ENCODE results near the gene ANKLE2.

DNA sequence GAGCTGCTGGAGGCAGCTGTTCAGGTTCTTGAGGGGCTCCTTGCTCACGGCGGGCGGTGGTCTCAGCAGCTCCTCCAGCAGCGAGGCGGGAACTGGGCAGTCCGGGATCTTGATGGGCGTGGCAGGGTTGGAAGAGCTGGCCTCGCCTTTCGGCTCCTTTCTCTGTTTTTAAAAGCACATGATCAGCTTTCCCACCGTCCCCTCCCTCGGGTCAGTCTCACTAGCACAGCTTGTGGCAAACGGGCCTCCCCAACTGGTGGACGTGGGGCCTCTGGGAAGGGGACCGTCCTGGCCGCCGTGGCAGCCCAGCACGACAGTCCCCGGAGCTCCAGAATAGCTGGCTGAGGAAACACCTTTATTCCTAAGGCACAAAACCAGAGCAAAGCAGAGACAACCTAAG lies 12.5 kb upstream of the ANKLE2 start:
- TF ChIP-seq ZFX (CRISPR knock-in tag; IDR thresholded peaks at IDR 0.05; ENCODE audit: low read depth) = no peak
- no peak for TF ChIP-seq HNRNPK (IDR thresholded peaks at IDR 0.05; ENCODE audit: low read depth, low read length, poor library complexity, severe bottlenecking)
- TF ChIP-seq, protein P1, sequence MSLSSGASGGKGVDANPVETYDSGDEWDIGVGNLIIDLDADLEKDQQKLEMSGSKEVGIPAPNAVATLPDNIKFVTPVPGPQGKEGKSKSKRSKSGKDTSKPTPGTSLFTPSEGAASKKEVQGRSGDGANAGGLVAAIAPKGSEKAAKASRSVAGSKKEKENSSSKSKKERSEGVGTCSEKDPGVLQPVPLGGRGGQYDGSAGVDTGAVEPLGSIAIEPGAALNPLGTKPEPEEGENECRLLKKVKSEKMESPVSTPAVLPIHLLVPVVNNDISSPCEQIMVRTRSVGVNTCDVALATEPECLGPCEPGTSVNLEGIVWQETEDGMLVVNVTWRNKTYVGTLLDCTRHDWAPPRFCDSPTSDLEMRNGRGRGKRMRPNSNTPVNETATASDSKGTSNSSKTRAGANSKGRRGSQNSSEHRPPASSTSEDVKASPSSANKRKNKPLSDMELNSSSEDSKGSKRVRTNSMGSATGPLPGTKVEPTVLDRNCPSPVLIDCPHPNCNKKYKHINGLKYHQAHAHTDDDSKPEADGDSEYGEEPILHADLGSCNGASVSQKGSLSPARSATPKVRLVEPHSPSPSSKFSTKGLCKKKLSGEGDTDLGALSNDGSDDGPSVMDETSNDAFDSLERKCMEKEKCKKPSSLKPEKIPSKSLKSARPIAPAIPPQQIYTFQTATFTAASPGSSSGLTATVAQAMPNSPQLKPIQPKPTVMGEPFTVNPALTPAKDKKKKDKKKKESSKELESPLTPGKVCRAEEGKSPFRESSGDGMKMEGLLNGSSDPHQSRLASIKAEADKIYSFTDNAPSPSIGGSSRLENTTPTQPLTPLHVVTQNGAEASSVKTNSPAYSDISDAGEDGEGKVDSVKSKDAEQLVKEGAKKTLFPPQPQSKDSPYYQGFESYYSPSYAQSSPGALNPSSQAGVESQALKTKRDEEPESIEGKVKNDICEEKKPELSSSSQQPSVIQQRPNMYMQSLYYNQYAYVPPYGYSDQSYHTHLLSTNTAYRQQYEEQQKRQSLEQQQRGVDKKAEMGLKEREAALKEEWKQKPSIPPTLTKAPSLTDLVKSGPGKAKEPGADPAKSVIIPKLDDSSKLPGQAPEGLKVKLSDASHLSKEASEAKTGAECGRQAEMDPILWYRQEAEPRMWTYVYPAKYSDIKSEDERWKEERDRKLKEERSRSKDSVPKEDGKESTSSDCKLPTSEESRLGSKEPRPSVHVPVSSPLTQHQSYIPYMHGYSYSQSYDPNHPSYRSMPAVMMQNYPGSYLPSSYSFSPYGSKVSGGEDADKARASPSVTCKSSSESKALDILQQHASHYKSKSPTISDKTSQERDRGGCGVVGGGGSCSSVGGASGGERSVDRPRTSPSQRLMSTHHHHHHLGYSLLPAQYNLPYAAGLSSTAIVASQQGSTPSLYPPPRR (CRISPR knock-in tag; IDR thresholded peaks at IDR 0.05; ENCODE audit: borderline replicate concordance) = no peak
- no peak for TF ChIP-seq IKZF1 (IDR thresholded peaks at IDR 0.05)
- TF ChIP-seq NFE2L1 (CRISPR knock-in tag; IDR thresholded peaks at IDR 0.05; ENCODE audit: borderline replicate concordance) = no peak
- TF ChIP-seq JUND (CRISPR knock-in tag; IDR thresholded peaks at IDR 0.05) = no peak
- TF ChIP-seq, protein P2, sequence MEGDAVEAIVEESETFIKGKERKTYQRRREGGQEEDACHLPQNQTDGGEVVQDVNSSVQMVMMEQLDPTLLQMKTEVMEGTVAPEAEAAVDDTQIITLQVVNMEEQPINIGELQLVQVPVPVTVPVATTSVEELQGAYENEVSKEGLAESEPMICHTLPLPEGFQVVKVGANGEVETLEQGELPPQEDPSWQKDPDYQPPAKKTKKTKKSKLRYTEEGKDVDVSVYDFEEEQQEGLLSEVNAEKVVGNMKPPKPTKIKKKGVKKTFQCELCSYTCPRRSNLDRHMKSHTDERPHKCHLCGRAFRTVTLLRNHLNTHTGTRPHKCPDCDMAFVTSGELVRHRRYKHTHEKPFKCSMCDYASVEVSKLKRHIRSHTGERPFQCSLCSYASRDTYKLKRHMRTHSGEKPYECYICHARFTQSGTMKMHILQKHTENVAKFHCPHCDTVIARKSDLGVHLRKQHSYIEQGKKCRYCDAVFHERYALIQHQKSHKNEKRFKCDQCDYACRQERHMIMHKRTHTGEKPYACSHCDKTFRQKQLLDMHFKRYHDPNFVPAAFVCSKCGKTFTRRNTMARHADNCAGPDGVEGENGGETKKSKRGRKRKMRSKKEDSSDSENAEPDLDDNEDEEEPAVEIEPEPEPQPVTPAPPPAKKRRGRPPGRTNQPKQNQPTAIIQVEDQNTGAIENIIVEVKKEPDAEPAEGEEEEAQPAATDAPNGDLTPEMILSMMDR (CRISPR knock-in tag; IDR thresholded peaks at IDR 0.05) = no peak
- no peak for TF ChIP-seq ZNF768 (CRISPR knock-in tag; IDR thresholded peaks at IDR 0.05)
- TF ChIP-seq EEA1 (CRISPR knock-in tag; IDR thresholded peaks at IDR 0.05; ENCODE audit: borderline replicate concordance) = no peak
- TF ChIP-seq, protein P3, sequence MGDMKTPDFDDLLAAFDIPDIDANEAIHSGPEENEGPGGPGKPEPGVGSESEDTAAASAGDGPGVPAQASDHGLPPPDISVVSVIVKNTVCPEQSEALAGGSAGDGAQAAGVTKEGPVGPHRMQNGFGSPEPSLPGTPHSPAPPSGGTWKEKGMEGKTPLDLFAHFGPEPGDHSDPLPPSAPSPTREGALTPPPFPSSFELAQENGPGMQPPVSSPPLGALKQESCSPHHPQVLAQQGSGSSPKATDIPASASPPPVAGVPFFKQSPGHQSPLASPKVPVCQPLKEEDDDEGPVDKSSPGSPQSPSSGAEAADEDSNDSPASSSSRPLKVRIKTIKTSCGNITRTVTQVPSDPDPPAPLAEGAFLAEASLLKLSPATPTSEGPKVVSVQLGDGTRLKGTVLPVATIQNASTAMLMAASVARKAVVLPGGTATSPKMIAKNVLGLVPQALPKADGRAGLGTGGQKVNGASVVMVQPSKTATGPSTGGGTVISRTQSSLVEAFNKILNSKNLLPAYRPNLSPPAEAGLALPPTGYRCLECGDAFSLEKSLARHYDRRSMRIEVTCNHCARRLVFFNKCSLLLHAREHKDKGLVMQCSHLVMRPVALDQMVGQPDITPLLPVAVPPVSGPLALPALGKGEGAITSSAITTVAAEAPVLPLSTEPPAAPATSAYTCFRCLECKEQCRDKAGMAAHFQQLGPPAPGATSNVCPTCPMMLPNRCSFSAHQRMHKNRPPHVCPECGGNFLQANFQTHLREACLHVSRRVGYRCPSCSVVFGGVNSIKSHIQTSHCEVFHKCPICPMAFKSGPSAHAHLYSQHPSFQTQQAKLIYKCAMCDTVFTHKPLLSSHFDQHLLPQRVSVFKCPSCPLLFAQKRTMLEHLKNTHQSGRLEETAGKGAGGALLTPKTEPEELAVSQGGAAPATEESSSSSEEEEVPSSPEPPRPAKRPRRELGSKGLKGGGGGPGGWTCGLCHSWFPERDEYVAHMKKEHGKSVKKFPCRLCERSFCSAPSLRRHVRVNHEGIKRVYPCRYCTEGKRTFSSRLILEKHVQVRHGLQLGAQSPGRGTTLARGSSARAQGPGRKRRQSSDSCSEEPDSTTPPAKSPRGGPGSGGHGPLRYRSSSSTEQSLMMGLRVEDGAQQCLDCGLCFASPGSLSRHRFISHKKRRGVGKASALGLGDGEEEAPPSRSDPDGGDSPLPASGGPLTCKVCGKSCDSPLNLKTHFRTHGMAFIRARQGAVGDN (CRISPR knock-in tag; IDR thresholded peaks at IDR 0.05) = no peak
- TF ChIP-seq ZBTB7A (CRISPR knock-in tag; IDR thresholded peaks at IDR 0.05) = no peak
- TF ChIP-seq HNRNPUL1 (IDR thresholded peaks at IDR 0.05; ENCODE audit: low read depth, low read length) = no peak
